ENCODE measurements around the gene ARHGAP30.

Gene ARHGAP30

GRCh38 chr1:161039546-161039945 is 30.1 kb downstream of the ARHGAP30 start:
- no peak overlapping the region for H3K4me3 ChIP-seq (replicated peaks; ENCODE audit: low read depth, low read length)
- DNase-seq (ENCODE audit: extremely low read depth, low read depth): no peak

DNA sequence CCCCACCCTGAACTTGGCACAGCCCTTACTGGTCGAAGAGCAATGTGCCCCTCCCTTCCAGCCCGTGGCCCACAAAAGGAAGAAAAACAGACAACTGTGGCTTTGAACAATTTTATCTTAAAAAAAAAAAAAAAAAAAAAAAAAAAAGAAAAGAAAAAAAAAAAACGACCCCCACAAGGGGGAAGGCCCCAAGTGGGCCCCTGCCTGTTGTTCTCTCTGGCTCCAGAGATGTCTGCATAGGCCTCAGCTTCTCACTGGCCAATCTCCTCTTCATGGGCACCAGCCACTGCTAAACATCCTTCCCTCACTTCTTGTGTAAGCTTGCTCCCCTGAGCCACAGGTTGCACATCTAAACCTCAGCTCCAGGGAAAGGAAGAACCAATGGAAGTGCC is 30.5 kb downstream of the ARHGAP30 start:
- no peak for DNase-seq (ENCODE audit: extremely low read depth, low read depth)
- H3K4me3 ChIP-seq (replicated peaks; ENCODE audit: low read depth, low read length): no peak overlapping the region

More at GRCh38 chr1:161039546-161039945, 30.1 kb downstream of the ARHGAP30 start:
- TF ChIP-seq, protein P1, sequence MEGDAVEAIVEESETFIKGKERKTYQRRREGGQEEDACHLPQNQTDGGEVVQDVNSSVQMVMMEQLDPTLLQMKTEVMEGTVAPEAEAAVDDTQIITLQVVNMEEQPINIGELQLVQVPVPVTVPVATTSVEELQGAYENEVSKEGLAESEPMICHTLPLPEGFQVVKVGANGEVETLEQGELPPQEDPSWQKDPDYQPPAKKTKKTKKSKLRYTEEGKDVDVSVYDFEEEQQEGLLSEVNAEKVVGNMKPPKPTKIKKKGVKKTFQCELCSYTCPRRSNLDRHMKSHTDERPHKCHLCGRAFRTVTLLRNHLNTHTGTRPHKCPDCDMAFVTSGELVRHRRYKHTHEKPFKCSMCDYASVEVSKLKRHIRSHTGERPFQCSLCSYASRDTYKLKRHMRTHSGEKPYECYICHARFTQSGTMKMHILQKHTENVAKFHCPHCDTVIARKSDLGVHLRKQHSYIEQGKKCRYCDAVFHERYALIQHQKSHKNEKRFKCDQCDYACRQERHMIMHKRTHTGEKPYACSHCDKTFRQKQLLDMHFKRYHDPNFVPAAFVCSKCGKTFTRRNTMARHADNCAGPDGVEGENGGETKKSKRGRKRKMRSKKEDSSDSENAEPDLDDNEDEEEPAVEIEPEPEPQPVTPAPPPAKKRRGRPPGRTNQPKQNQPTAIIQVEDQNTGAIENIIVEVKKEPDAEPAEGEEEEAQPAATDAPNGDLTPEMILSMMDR (IDR thresholded peaks at IDR 0.05; ENCODE audit: low read depth, low read length, missing control alignments): no peak

DNA sequence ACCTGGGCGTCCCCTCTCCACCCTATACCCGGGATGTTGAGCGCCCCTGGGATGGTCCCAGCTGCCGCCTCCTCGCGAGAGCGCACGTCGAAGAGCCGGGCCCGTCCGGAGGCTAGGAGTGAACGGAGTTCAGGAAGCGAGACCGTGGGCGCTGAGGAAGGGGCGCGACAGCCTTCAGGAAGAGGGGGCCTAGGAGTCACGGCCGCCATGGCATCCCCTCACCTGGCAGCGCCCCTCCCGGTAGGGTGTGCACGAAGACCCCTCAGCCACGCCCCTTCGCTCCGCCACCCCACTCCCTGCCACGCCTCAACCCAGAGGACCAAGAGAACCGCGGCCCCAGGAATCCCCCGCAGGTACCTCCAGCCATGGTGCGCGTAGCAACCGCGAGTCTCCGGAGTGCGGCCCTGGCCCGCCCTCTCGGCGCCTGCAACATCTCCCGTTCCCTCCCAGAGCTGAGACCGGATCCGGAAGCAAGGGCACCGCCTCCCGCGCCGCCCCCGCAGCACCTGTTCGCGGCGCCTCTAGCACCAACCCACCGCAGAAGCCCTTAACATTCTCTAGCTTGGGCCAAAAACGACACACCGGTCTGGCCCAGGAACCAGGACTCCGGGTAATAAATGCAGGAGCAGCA is 31.1 kb downstream of the ARHGAP30 start, which contains the start of gene TSTD1:
Gene TSTD1 (minus strand): TSS at position 442 of the 631 bp plus-strand sequence. CDS start 75 bp downstream, at position 367.
- TF ChIP-seq, protein P1 (IDR thresholded peaks at IDR 0.05; ENCODE audit: low read depth, low read length, missing control alignments): no peak
- DNase-seq (ENCODE audit: extremely low read depth, low read depth): no peak
- H3K4me3 ChIP-seq (replicated peaks; ENCODE audit: low read depth, low read length): no peak within 1 kb of the TSS

More for the DNA sequence above, 30.5 kb downstream of the ARHGAP30 start:
- TF ChIP-seq, protein P1 (IDR thresholded peaks at IDR 0.05; ENCODE audit: low read depth, low read length, missing control alignments): no peak

DNA sequence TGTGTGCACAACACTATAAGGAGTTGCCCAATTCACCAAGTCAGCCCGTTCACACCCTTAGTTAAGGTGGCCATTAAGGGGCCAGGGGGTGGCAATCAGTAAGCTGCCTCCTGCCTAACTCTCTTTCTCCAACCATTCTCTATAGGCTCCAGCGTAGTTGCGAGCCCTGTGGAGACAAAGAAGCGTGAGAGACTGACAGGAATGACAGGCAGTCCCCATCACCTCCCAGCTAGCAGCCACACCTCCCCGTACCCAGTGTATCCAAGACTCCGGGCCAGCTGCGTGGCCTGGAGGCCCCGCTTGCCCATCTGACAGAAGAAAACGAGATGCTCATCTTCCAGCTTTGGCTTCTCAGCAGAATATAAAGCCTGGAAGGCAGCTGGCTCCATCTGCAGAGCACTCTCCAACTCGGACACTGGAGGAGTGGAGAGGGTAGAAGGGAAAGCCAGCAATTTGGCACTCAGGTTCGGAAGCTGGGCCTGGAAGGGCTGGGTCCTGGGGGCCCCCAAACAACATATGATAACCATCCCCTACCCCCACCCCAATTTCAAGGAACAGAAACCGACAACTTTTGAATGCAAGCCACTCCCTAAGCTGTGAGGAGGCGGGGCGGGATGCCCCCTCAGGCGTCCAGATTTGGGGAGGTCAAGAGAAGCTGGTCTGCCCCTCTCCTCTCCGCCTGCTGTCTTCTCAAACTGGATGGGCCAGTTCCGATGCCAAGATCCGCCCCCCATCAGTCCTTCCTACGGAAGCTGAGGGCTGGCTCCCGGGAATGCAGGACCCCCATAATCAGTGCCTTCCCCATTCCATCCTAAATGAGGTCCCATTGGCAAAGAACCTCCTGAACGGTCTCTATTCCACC is 31.8 kb downstream of the ARHGAP30 start:
- no peak for DNase-seq (ENCODE audit: extremely low read depth, low read depth)
- TF ChIP-seq, protein P1 (IDR thresholded peaks at IDR 0.05; ENCODE audit: low read depth, low read length, missing control alignments): no peak
- no peak overlapping the region for H3K4me3 ChIP-seq (replicated peaks; ENCODE audit: low read depth, low read length)

GRCh38 chr1:161033751-161034150 is 35.9 kb downstream of the ARHGAP30 start:
- TF ChIP-seq, protein P1 (IDR thresholded peaks at IDR 0.05; ENCODE audit: low read depth, low read length, missing control alignments): no peak
- DNase-seq (ENCODE audit: extremely low read depth, low read depth): no peak
- no peak overlapping the region for H3K4me3 ChIP-seq (replicated peaks; ENCODE audit: low read depth, low read length)

DNA sequence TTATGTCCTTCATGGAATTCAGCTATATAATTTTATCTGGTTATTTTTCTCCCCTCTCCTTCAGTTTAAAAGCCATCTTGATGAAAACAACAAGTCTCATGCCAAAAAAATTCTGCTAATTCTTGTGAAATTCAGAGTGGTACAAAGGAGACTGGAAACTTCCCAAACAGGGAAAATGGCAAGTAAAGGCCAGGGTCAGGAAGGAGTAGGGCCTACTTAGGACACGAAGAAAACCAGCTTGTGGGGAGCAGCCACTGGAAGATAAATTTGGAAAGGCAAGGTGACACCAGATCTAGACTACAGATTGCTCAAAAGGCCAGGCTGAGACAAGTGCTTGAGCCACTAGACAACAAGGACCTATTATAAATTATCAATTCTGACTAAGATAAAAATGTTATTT is 37.3 kb downstream of the ARHGAP30 start:
- TF ChIP-seq, protein P1 (IDR thresholded peaks at IDR 0.05; ENCODE audit: low read depth, low read length, missing control alignments): no peak
- no peak for DNase-seq (ENCODE audit: extremely low read depth, low read depth)
- H3K4me3 ChIP-seq (replicated peaks; ENCODE audit: low read depth, low read length): no peak overlapping the region

All from HFF-Myc (cell line).